OCI-LY1 (cell line): Measurements from ENCODE around the gene GFPT1.

Experiments
- CTCF ChIP-seq: fragments of 200-600 bp; sonication (generic), shearing (Covaris generic); IDR thresholded peaks from 2 replicates; pipeline ENCODE4 v1.5.1; 2017; ENCODE audit warnings: mild to moderate bottlenecking, antibody characterized with exemption, low read length, moderate library complexity, mixed read lengths
- EZH2 ChIP-seq: fragments of 200-600 bp; sonication (generic), shearing (Covaris generic); IDR thresholded peaks from 2 replicates; pipeline ENCODE4 v1.8.0; 2017; ENCODE audit warnings: borderline replicate concordance, mixed run types, mild to moderate bottlenecking, antibody characterized with exemption, low read length, moderate library complexity, mixed read lengths

GRCh38 chr2:69333352-69333751 lies 53.7 kb downstream of the GFPT1 start:
- no peak for TF ChIP-seq CTCF
- no peak for TF ChIP-seq EZH2
